Mesenchymal stem cell (in vitro differentiated cells and primary cell): ENCODE results near the gene VSIG10.
A peak's percentile ranks its signal among the peaks of the same experiment; 100 is the strongest.

Source experiments
- DNase-seq: peaks from one replicate; pipeline ENCODE4 v3.0.0-alpha.2; 2013
- H2AFZ ChIP-seq: one replicate; pipeline ENCODE4 v1.6.1; 2013; ENCODE audit warnings: low read depth, mild to moderate bottlenecking, control low read depth, inconsistent platforms, low read length, moderate library complexity
- H2AK5ac ChIP-seq: 2 replicates; pipeline ENCODE4 v1.6.1; 2013; ENCODE audit warnings: low read length, moderate library complexity, mild to moderate bottlenecking, inconsistent platforms; ENCODE audit not compliant: severe bottlenecking
- H2BK120ac ChIP-seq: one replicate; pipeline ENCODE4 v1.6.1; 2013; ENCODE audit warnings: low read depth, mild to moderate bottlenecking, inconsistent platforms, low read length, moderate library complexity
- H2BK12ac ChIP-seq, 2 experiments: one replicate each; pipeline ENCODE4 v1.6.1; 2013; ENCODE audit warnings: inconsistent platforms in 2 of 2, low read length in 2 of 2, mild to moderate bottlenecking in 2 of 2, moderate library complexity in 2 of 2, control low read depth in 1 of 2
- H2BK15ac ChIP-seq: one replicate; pipeline ENCODE4 v1.6.1; 2013; ENCODE audit warnings: mild to moderate bottlenecking, low read depth, inconsistent platforms; ENCODE audit not compliant: poor library complexity, severe bottlenecking
- H2BK5ac ChIP-seq: 2 replicates; pipeline ENCODE4 v1.6.1; 2013; ENCODE audit warnings: low read depth, mild to moderate bottlenecking, low read length, control low read depth, inconsistent platforms; ENCODE audit not compliant: poor library complexity, severe bottlenecking
- H3K14ac ChIP-seq, 2 experiments: one replicate each; pipeline ENCODE4 v1.6.1; 2013; ENCODE audit warnings: inconsistent platforms in 2 of 2, low read length in 2 of 2, control low read depth in 1 of 2, mild to moderate bottlenecking in 1 of 2, moderate library complexity in 1 of 2
- H3K18ac ChIP-seq, 2 experiments: one replicate each; pipeline ENCODE4 v1.6.1; 2013; ENCODE audit warnings: inconsistent platforms in 2 of 2, low read length in 2 of 2, control low read depth in 1 of 2, low read depth in 1 of 2, mild to moderate bottlenecking in 1 of 2
- H3K23ac ChIP-seq, 2 experiments: one replicate each; pipeline ENCODE4 v1.6.1; 2013; ENCODE audit warnings: inconsistent platforms in 2 of 2, low read length in 2 of 2, mild to moderate bottlenecking in 2 of 2, moderate library complexity in 2 of 2, control low read depth in 1 of 2
- H3K27ac ChIP-seq: 2 replicates; pipeline ENCODE4 v1.5.1; 2013; ENCODE audit warnings: mild to moderate bottlenecking, moderate library complexity, low read length, control low read depth, inconsistent platforms; ENCODE audit not compliant: poor library complexity, severe bottlenecking
- H3K27me3 ChIP-seq, 2 experiments: 2 replicates each; pipeline versions ENCODE4 v1.6.1 to v1.7.0; 2013; ENCODE audit warnings: low read length in 2 of 2, mild to moderate bottlenecking in 2 of 2, moderate library complexity in 2 of 2, control low read depth in 1 of 2, inconsistent platforms in 1 of 2; ENCODE audit not compliant: control insufficient read depth in 1 of 2, insufficient read depth in 1 of 2
- H3K36me3 ChIP-seq, 2 experiments: 2 replicates each; pipeline versions ENCODE4 v1.6.1 to v1.7.0; 2013; ENCODE audit warnings: low read length in 2 of 2, control low read depth in 1 of 2, inconsistent platforms in 1 of 2, low read depth in 1 of 2, mild to moderate bottlenecking in 1 of 2; ENCODE audit not compliant: insufficient read depth in 2 of 2, control insufficient read depth in 1 of 2
- H3K4ac ChIP-seq, 2 experiments: one replicate each; pipeline ENCODE4 v1.6.1; 2013; ENCODE audit warnings: inconsistent platforms in 2 of 2, low read length in 2 of 2, mild to moderate bottlenecking in 2 of 2, moderate library complexity in 2 of 2, control low read depth in 1 of 2, low read depth in 1 of 2
- H3K4me1 ChIP-seq: 2 replicates; pipeline ENCODE4 v1.6.1; 2013; ENCODE audit warnings: low read depth, low read length, control low read depth; ENCODE audit not compliant: control insufficient read depth, insufficient read depth
- H3K4me2 ChIP-seq: 2 replicates; pipeline ENCODE4 v1.6.1; 2013; ENCODE audit warnings: low read length, mild to moderate bottlenecking, inconsistent platforms; ENCODE audit not compliant: poor library complexity, severe bottlenecking
- H3K4me3 ChIP-seq, 2 experiments: 2 replicates each; pipeline versions ENCODE4 v1.5.1 to v1.7.0; 2013; ENCODE audit warnings: low read length in 2 of 2, mild to moderate bottlenecking in 2 of 2, control low read depth in 1 of 2, low read depth in 1 of 2; ENCODE audit not compliant: insufficient read depth in 1 of 2
- H3K79me1 ChIP-seq: replicated peaks from 2 replicates; pipeline ENCODE4 v1.6.1; 2013; ENCODE audit warnings: mild to moderate bottlenecking, control low read depth, low read length, inconsistent platforms; ENCODE audit not compliant: poor library complexity, severe bottlenecking
- H3K9ac ChIP-seq: 2 replicates; pipeline ENCODE4 v1.7.0; 2013; ENCODE audit warnings: mild to moderate bottlenecking, low read length, moderate library complexity
- H3K9me3 ChIP-seq: 2 replicates; pipeline ENCODE4 v1.7.0; 2013; ENCODE audit warnings: mild to moderate bottlenecking, low read length; ENCODE audit not compliant: control insufficient read depth
- H4K8ac ChIP-seq: one replicate; pipeline ENCODE4 v1.6.1; 2013; ENCODE audit warnings: inconsistent platforms, mild to moderate bottlenecking, low read length, moderate library complexity
- H4K91ac ChIP-seq: one replicate; pipeline ENCODE4 v1.6.1; 2013; ENCODE audit warnings: mild to moderate bottlenecking, low read length, inconsistent platforms
- WGBS: methylation state at CpG from one replicate; pipeline ENCODE4 v1.1.7; 2013; ENCODE audit warnings: mixed read lengths; 5-methylcytosine and 5-hydroxymethylcytosine counted together

The VSIG10 gene

DNA sequence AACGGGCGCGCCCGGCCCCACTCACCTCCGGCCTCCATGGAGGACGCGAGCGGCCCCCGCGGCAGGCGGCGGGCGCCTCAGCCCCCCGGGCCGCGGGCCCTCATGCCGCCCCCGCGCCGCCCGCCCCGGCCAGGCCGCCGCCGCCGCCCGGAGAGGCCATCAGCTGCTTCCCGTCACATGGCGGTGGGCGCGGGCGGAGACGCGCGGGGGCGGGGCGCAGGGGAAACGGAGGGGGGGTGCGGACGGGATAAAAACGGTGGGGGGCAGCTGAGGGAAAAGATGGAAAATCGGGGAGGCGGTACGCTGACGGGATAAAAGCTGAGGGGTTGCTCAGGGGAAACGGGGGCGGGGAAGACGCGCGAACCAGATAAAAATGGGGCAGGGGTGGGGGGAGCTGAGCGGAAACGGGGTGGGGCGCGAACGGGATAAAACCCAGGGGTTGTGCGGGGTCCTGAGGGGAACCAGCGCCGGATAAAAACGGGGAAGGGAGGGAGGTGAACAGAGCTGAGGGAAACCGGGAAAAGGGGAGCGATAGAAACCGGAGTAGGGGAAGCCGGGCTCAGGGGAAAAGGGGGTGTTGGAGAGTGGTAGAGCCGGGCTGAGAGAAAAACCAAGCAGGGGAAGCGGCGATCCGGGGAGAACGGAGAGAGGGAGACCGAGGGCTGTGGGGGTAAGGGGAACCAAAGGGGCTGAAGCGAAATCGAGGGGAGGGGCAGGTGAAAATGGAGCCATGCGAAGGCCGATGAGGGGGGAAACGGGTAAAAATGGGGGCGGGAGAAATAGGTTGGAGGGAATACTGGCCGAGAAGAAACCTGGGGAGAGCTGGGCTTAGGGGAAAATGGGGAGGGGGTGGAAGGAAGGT lies 42.6 kb downstream of the VSIG10 start, which contains the start of gene WSB2:
TSS of gene WSB2 (minus strand) at position 169 of the 862 bp plus-strand sequence. CDS start at position 38, 131 bp downstream.
- H3K4me2 ChIP-seq = peak within 1 kb of the TSS; percentile 83
- DNase-seq = peak; percentile 57
- H2BK15ac ChIP-seq = peak within 1 kb of the TSS; percentile 97
- H3K9ac ChIP-seq = peak within 1 kb of the TSS; percentile 98
- H4K91ac ChIP-seq = peak within 1 kb of the TSS; percentile 89
- peak within 1 kb of the TSS; percentile 94 to 98 for H3K18ac ChIP-seq
- peak within 1 kb of the TSS; percentile 95 for H2BK5ac ChIP-seq
- WGBS = under 1% methylated on average over 72 of the region's 76 CpGs
- H3K4me1 ChIP-seq = peaks cover 4% of the 10 kb centered on the region
- H4K8ac ChIP-seq = peak within 1 kb of the TSS; percentile 99
- H3K27me3 ChIP-seq = no peaks in the 10 kb centered on the region
- H2AFZ ChIP-seq = no peak within 1 kb of the TSS
- peak within 1 kb of the TSS in 1 of 2 experiments; percentile 45 for H2BK12ac ChIP-seq
- peak within 1 kb of the TSS; percentile 95 to 96 for H3K14ac ChIP-seq
- H3K23ac ChIP-seq = peak within 1 kb of the TSS in 1 of 2 experiments; percentile 70
- peak within 1 kb of the TSS; percentile 77 to 94 for H3K4me3 ChIP-seq
- peak within 1 kb of the TSS; percentile 98 for H3K27ac ChIP-seq
- H3K4ac ChIP-seq = peak within 1 kb of the TSS; percentile 71 to 96
- peak within 1 kb of the TSS; percentile 14 for H2AK5ac ChIP-seq
- peak within 1 kb of the TSS; percentile 99 for H2BK120ac ChIP-seq
- no peaks in the 10 kb centered on the region for H3K9me3 ChIP-seq
- H3K79me1 ChIP-seq = peaks cover 6% of the 10 kb centered on the region
- peaks cover 3 to 8% of the 10 kb centered on the region in 2 experiments for H3K36me3 ChIP-seq

DNA sequence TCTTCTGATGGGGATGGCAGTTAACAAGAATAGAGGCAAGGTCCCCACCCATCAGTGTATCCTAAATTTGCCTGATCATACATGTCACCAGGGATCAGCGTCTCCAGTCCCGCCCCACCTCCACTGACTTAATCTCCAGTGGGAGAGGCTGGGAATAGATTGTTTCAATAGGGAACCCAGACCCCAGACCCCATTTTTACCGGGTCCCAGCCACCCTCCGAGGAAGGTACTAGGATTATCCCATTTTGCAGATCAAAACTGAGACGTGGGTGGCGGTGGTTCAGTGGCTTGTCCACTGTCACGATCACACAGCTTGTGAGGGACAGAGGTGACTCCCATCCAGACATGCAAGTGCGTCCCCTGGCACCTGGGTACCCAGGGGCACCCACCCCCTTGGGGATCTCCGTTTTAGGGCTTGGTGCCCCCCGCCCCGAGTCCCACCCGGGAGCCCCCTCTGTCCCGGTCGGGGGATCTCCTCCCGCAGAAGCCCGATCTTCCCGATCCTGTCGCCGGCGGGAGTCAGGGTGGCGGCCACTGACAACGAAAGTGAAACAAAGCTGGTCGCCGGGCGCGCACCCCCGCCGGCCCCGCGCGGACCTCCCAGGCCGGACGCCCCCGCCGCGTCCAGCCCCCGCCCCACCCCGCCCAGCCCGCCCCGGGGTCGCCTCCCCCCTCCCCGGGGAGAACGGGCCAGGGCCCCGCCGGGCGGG lies 43.4 kb downstream of the VSIG10 start:
- peak overlapping the region; percentile 80 for H3K4me2 ChIP-seq
- no peak overlapping the region for H2AFZ ChIP-seq
- peak overlapping the region; percentile 95 for H2BK5ac ChIP-seq
- H3K4ac ChIP-seq = peak overlapping the region; percentile 18 to 93
- H3K14ac ChIP-seq = peak overlapping the region; percentile 67 to 96
- H3K18ac ChIP-seq = peak overlapping the region; percentile 12 to 92
- H3K9me3 ChIP-seq = no peaks in the 10 kb centered on the region
- H3K27me3 ChIP-seq = no peaks in the 10 kb centered on the region
- peak overlapping the region; percentile 72 for H4K8ac ChIP-seq
- H4K91ac ChIP-seq = peak overlapping the region; percentile 34
- H2BK15ac ChIP-seq = peak overlapping the region; percentile 97
- peak overlapping the region; percentile 98 for H3K9ac ChIP-seq
- peak overlapping the region; percentile 14 for H2AK5ac ChIP-seq
- H3K23ac ChIP-seq = peak overlapping the region in 1 of 2 experiments; percentile 50
- peak overlapping the region; percentile 90 for H3K27ac ChIP-seq
- peak overlapping the region; percentile 77 to 94 for H3K4me3 ChIP-seq
- peaks cover 6% of the 10 kb centered on the region for H3K79me1 ChIP-seq
- H2BK120ac ChIP-seq = peak overlapping the region; percentile 99
- peak; percentile 64 for DNase-seq
- peaks cover 7% of the 10 kb centered on the region for H3K4me1 ChIP-seq
- WGBS = under 1% methylated on average over 7 of the region's 46 CpGs
- H3K36me3 ChIP-seq = peaks cover 3 to 8% of the 10 kb centered on the region in 2 experiments
- peak overlapping the region in 1 of 2 experiments; percentile 45 for H2BK12ac ChIP-seq

DNA sequence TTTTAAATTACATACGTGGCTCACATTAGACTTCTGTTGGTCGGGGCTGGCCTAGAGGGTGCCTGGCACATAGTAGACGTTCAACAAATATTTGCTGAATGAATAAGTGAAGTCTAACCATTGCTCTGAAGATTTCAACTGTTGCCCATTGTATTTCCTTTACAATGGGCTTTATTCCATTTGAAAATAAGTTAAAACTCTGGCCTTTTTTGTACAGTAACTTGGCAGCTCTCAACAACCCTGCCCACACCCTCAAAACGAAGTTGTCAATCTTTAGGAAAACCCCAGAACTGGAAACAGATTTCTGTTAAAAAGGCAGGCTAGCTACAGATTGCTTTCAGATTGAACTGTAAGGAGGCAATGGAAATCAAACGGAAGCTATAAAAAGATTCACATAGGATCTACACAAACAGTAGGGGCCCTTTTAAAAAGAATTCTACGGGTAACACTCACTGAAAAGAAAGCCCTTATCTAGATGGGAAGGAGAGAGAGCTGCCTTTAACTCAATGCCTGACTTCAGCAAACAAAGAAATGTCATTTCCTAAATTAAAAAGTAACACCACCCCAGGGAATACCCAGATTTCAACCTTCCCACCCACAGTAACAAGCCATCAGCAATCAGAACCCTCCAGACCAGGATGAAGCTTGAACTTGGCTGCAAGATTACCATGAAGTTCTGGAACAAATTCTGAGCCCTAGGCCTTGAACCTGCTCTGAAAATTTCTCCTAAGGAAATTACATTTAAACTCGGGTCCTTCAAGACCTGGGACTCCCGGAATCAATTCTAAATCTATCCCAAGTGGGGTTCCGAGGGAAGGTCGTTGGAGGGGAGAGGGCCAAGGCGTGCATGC lies 44.2 kb downstream of the VSIG10 start:
- Histone ChIP-seq H2BK15ac (no peak overlapping the region), H4K91ac (no peak overlapping the region), H3K36me3 (peaks cover 3 to 13% of the 10 kb centered on the region in 2 experiments), H3K4ac (no peak overlapping the region), H3K18ac (peak overlapping the region; percentile 41 to 92), H3K4me2 (peak overlapping the region; percentile 80), H3K9me3 (no peaks in the 10 kb centered on the region), H3K27ac (peak overlapping the region; percentile 90), H3K14ac (no peak overlapping the region), H2AK5ac (no peak overlapping the region), H3K79me1 (peaks cover 9% of the 10 kb centered on the region), H2BK12ac (no peak overlapping the region), H3K4me3 (peak overlapping the region in 1 of 2 experiments; percentile 94), H3K23ac (no peak overlapping the region), H3K4me1 (peaks cover 12% of the 10 kb centered on the region), H2BK5ac (no peak overlapping the region), H2BK120ac (peak overlapping the region; percentile 11), H4K8ac (no peak overlapping the region), H3K27me3 (no peaks in the 10 kb centered on the region), H3K9ac (peak overlapping the region; percentile 98), H2AFZ (no peak overlapping the region)
- 15% methylated on average over 5 of the region's 11 CpGs for WGBS
- DNase-seq = peak; percentile 43
